Fibroblast of mammary gland (primary cell): Measurements from ENCODE around the gene SNED1.

ENCODE experiments used
- DNase-seq: peaks from one replicate; pipeline ENCODE4 v3.0.0-alpha.2; 2010; ENCODE audit warnings: low read depth
- H3K4me3 ChIP-seq: 2 replicates; pipeline ENCODE4 v1.5.1; 2011; ENCODE audit warnings: low read depth, mild to moderate bottlenecking, low read length, moderate library complexity; ENCODE audit not compliant: control insufficient read depth
- CTCF ChIP-seq: conservative IDR thresholded peaks from 2 replicates; pipeline ENCODE4 v1.5.1; 2011; ENCODE audit warnings: low read depth, low read length, inconsistent platforms; ENCODE audit not compliant: control insufficient read depth, insufficient read depth

SNED1 gene

GRCh38 chr2:241047253-241048010 is 49.0 kb downstream of the SNED1 start:
- H3K4me3 ChIP-seq, result no peak overlapping the region
- no peak for TF ChIP-seq CTCF
- DNase-seq, result no peak

- DNase-seq, result no peak
- TF ChIP-seq CTCF, result no peak
- no peak overlapping the region for H3K4me3 ChIP-seq
These were observed 49.9 kb downstream of the SNED1 start for GRCh38 chr2:241048149-241048948.

- TF ChIP-seq CTCF, result no peak
- DNase-seq, result no peak
- no peak overlapping the region for H3K4me3 ChIP-seq
These were observed 50.5 kb downstream of the SNED1 start for GRCh38 chr2:241048949-241049343.

- TF ChIP-seq CTCF, result no peak
- DNase-seq, result no peak
- H3K4me3 ChIP-seq, result no peak overlapping the region
These were observed 51.6 kb downstream of the SNED1 start for GRCh38 chr2:241049739-241050623.

GRCh38 chr2:241050624-241051577 is 52.5 kb downstream of the SNED1 start:
- no peak overlapping the region for H3K4me3 ChIP-seq
- no peak for DNase-seq
- no peak for TF ChIP-seq CTCF
